ENCODE results near the gene GNAT2.

- TF ChIP-seq CTCF (IDR thresholded peaks at IDR 0.05) (no peak), POLR2A (IDR thresholded peaks at IDR 0.05) (no peak), POLR2AphosphoS5 (IDR thresholded peaks at IDR 0.05) (no peak)
Measured at GRCh38 chr1:109556563-109556962, 62.9 kb downstream of the GNAT2 start.

All from prostate gland (tissue), 2 donors.